HepG2 (cell line): ENCODE results near the gene KRT32. TPM values are rescaled to one million over a fixed set of nuclear protein-coding genes. Genes with fewer than 3 reads are reported as not detected.

ENCODE experiments used
- ATF5 ChIP-seq: sonication (generic); formaldehyde crosslinking; IDR thresholded peaks from 2 replicates; pipeline ENCODE4 v1.4.0; 2020; ENCODE audit warnings: mild to moderate bottlenecking, low read depth, missing genetic modification reagents
- BCL6 ChIP-seq: IDR thresholded peaks from 2 replicates; pipeline ENCODE4 v1.6.1; 2016; ENCODE audit warnings: missing genetic modification reagents, missing compliant biosample characterization
- GZF1 ChIP-seq: sonication (generic); formaldehyde crosslinking; IDR thresholded peaks from 2 replicates; pipeline ENCODE4 v1.5.1; 2020; ENCODE audit warnings: mild to moderate bottlenecking, missing genetic modification reagents
- HOMEZ ChIP-seq: IDR thresholded peaks from 2 replicates; pipeline ENCODE4 v1.6.1; 2016; ENCODE audit warnings: low read depth
- HOXA3 ChIP-seq: sonication (generic); formaldehyde crosslinking; IDR thresholded peaks from 2 replicates; pipeline ENCODE4 v1.5.0; 2020; ENCODE audit warnings: missing genetic modification reagents
- KAT8 ChIP-seq: IDR thresholded peaks from 2 replicates; pipeline ENCODE4 v1.6.1; 2016; ENCODE audit warnings: missing genetic modification reagents, missing compliant biosample characterization
- KLF15 ChIP-seq: sonication (generic); formaldehyde crosslinking; IDR thresholded peaks from 2 replicates; pipeline ENCODE4 v1.8.1; 2023; ENCODE audit warnings: borderline replicate concordance, mild to moderate bottlenecking, inconsistent platforms, missing genetic modification reagents, mixed read lengths
- LCORL ChIP-seq, 2 experiments: fragments of 450-650 bp in 1 of 2; sonication (generic) in 1 of 2; formaldehyde crosslinking in 1 of 2; IDR thresholded peaks; 2 replicates each; pipeline versions ENCODE4 v1.5.0 to v1.6.1; 2017 to 2020; ENCODE audit warnings: antibody characterized with exemption in 1 of 2, missing genetic modification reagents in 1 of 2
- SMAD1 ChIP-seq: sonication (generic); formaldehyde crosslinking; IDR thresholded peaks from 2 replicates; pipeline ENCODE4 v1.4.0; 2020; ENCODE audit warnings: missing genetic modification reagents, low read depth, mild to moderate bottlenecking, borderline replicate concordance
- TCF7 ChIP-seq: sonication (generic); IDR thresholded peaks from 2 replicates; pipeline ENCODE4 v1.6.1; 2016; ENCODE audit warnings: antibody characterized with exemption, low read depth
- ZBTB49 ChIP-seq: sonication (generic); formaldehyde crosslinking; IDR thresholded peaks from 2 replicates; pipeline ENCODE4 v1.4.0; 2020; ENCODE audit warnings: missing genetic modification reagents, borderline replicate concordance
- ZFP1 ChIP-seq: IDR thresholded peaks from 2 replicates; pipeline ENCODE4 v1.6.1; 2016
- ZNF282 ChIP-seq: fragments of 450-650 bp; IDR thresholded peaks from 2 replicates; pipeline ENCODE4 v1.6.1; 2018; ENCODE audit not compliant: partially characterized antibody
- ZNF292 ChIP-seq: sonication (generic); formaldehyde crosslinking; IDR thresholded peaks from 2 replicates; pipeline ENCODE4 v1.8.1; 2022; ENCODE audit warnings: mild to moderate bottlenecking, low read depth, missing genetic modification reagents, borderline replicate concordance
- ZNF414 ChIP-seq: sonication (generic); formaldehyde crosslinking; IDR thresholded peaks from 2 replicates; pipeline ENCODE4 v1.5.0; 2020; ENCODE audit warnings: missing genetic modification reagents
- ZNF503 ChIP-seq: sonication (generic); formaldehyde crosslinking; IDR thresholded peaks from 2 replicates; pipeline ENCODE4 v1.4.0; 2020; ENCODE audit warnings: missing genetic modification reagents
- ZNF577 ChIP-seq: sonication (generic); formaldehyde crosslinking; IDR thresholded peaks from 2 replicates; pipeline ENCODE4 v1.4.0; 2020; ENCODE audit warnings: mild to moderate bottlenecking, low read depth, missing genetic modification reagents, borderline replicate concordance
- ZNF580 ChIP-seq: IDR thresholded peaks from 2 replicates; pipeline ENCODE4 v1.6.1; 2016; ENCODE audit warnings: low read depth, borderline replicate concordance
- ZNF724P ChIP-seq: sonication (generic); formaldehyde crosslinking; IDR thresholded peaks from 2 replicates; pipeline ENCODE4 v1.8.0; 2022; ENCODE audit warnings: missing genetic modification reagents, borderline replicate concordance
- ZNF772 ChIP-seq: sonication (generic); formaldehyde crosslinking; IDR thresholded peaks from 2 replicates; pipeline ENCODE4 v1.5.0; 2020; ENCODE audit warnings: mild to moderate bottlenecking, missing genetic modification reagents
- ZNF784 ChIP-seq: sonication (generic); formaldehyde crosslinking; IDR thresholded peaks from 2 replicates; pipeline ENCODE4 v1.5.1; 2020; ENCODE audit warnings: missing genetic modification reagents, mild to moderate bottlenecking, borderline replicate concordance
- ZZZ3 ChIP-seq: sonication (generic); formaldehyde crosslinking; IDR thresholded peaks from 2 replicates; pipeline ENCODE4 v1.4.0; 2020; ENCODE audit warnings: missing genetic modification reagents, mild to moderate bottlenecking, borderline replicate concordance
- polyA plus RNA-seq, 8 experiments: library from polyadenylated mRNA; depleted of rRNA in 3 of 8; stranded (reverse) in 7 of 8; unstranded in 1 of 8; fragments of >200 nt; fragmentation: Illumina TruSeq in 4 of 8; extraction: Trizol in 4 of 8; gene quantifications; 2 replicates each; pipeline versions ENCODE4 v1.2.1 to v1.2.3, GENCODE V29; 2011 to 2016; ENCODE audit warnings: low read depth in 4 of 8, missing spikeins in 1 of 8, mixed read lengths in 1 of 8; ENCODE audit not compliant: insufficient read depth in 1 of 8
- total RNA-seq, 5 experiments: library from RNA; depleted of rRNA; stranded (reverse); fragments of >200 nt; fragmentation: Illumina TruSeq; extraction: Trizol; gene quantifications; 2 replicates each; pipeline ENCODE4 v1.2.3, GENCODE V29; 2016; ENCODE audit warnings: low read depth in 1 of 5

KRT32 gene
- total and polyA plus RNA-seq, 2 of the 13 experiments (the other 11 are each of a cell fraction or from before 2014, with no cell fraction given): not detected

GRCh38 chr17:41415833-41416335 is 51.3 kb downstream of the KRT32 start (continued):
- no peak for TF ChIP-seq LCORL (IDR thresholded peaks at IDR 0.05)
- peak; percentile 93 for TF ChIP-seq LCORL (CRISPR knock-in tag; IDR thresholded peaks at IDR 0.05)
- no peak for TF ChIP-seq ZNF577
- no peak for TF ChIP-seq SMAD1
- no peak for TF ChIP-seq ZNF282
- TF ChIP-seq GZF1 (CRISPR knock-in tag): no peak
- TF ChIP-seq ZNF772 (CRISPR knock-in tag): no peak
- no peak for TF ChIP-seq KLF15 (CRISPR knock-in tag)
- TF ChIP-seq KAT8 (CRISPR knock-in tag): peak; percentile 41; the same call in 1 of the 2 replicates
- no peak; the same call in 1 of the 2 replicates for TF ChIP-seq HOXA3 (CRISPR knock-in tag)
- TF ChIP-seq HOMEZ (CRISPR knock-in tag): peak; percentile 50; the same call in 1 of the 2 replicates
- no peak for TF ChIP-seq ATF5 (CRISPR knock-in tag)
- peak; percentile 68; the same call in 1 of the 2 replicates for TF ChIP-seq BCL6 (CRISPR knock-in tag)
- no peak for TF ChIP-seq ZNF784 (CRISPR knock-in tag)
- TF ChIP-seq ZBTB49 (CRISPR knock-in tag): no peak
- TF ChIP-seq ZNF414 (CRISPR knock-in tag): 0 out of 2 replicates have a peak, but pooled peaks have one; percentile 80
- TF ChIP-seq ZNF292: 0 out of 2 replicates have a peak, but pooled peaks have one; percentile 27
- no peak for TF ChIP-seq ZNF580 (CRISPR knock-in tag)
- TF ChIP-seq ZNF503 (CRISPR knock-in tag): 0 out of 2 replicates have a peak, but pooled peaks have one; percentile 48
- no peak for TF ChIP-seq ZZZ3 (CRISPR knock-in tag)
- TF ChIP-seq ZNF724P: no peak
- no peak for TF ChIP-seq ZFP1 (CRISPR knock-in tag)
- peak; percentile 48 for TF ChIP-seq TCF7
